Neural progenitor cell (in vitro differentiated cells): ENCODE measurements around the gene MYORG. TPM values are rescaled to one million over a fixed set of nuclear protein-coding genes. Genes with fewer than 3 reads are reported as not detected.

ENCODE experiments used
- DNase-seq: peaks from one replicate; pipeline ENCODE4 v3.0.0-alpha.2; 2016; ENCODE audit warnings: low spot score
- H2AFZ ChIP-seq: fragments of 200-600 bp; sonication (generic); replicated peaks from 2 replicates; pipeline ENCODE4 v1.6.1; 2016; ENCODE audit warnings: antibody characterized with exemption
- H3F3A ChIP-seq: fragments of 200-600 bp; sonication (generic); 2 replicates; pipeline ENCODE4 v1.6.1; 2016; ENCODE audit warnings: antibody characterized with exemption, low read depth
- H3K27ac ChIP-seq: fragments of 200-600 bp; sonication (generic); 2 replicates; pipeline ENCODE4 v1.5.1; 2016; ENCODE audit warnings: mild to moderate bottlenecking
- H3K27me3 ChIP-seq: fragments of 200-600 bp; sonication (generic); 2 replicates; pipeline ENCODE4 v1.6.1; 2016; ENCODE audit warnings: mild to moderate bottlenecking, moderate library complexity
- H3K36me3 ChIP-seq: fragments of 200-600 bp; sonication (generic); 2 replicates; pipeline ENCODE4 v1.5.1; 2016
- H3K4me1 ChIP-seq: fragments of 200-600 bp; sonication (generic); 2 replicates; pipeline ENCODE4 v1.6.1; 2016; ENCODE audit warnings: mixed run types
- H3K4me2 ChIP-seq: fragments of 200-600 bp; sonication (generic); 2 replicates; pipeline ENCODE4 v1.6.1; 2016
- H3K4me3 ChIP-seq: fragments of 200-600 bp; sonication (generic); 2 replicates; pipeline ENCODE4 v1.5.1; 2016
- H3K79me2 ChIP-seq: fragments of 200-600 bp; sonication (generic); 2 replicates; pipeline ENCODE4 v1.6.1; 2016; ENCODE audit warnings: low read depth
- H3K9ac ChIP-seq: fragments of 200-600 bp; sonication (generic); 2 replicates; pipeline ENCODE4 v1.6.1; 2016
- H3K9me3 ChIP-seq: fragments of 200-600 bp; sonication (generic); 2 replicates; pipeline ENCODE4 v1.5.1; 2016; ENCODE audit warnings: low read depth
- H4K20me1 ChIP-seq: fragments of 200-600 bp; sonication (generic); 2 replicates; pipeline ENCODE4 v1.6.1; 2016; ENCODE audit warnings: low read depth
- H3K27ac Mint-ChIP-seq: 3 replicates; pipeline ENCODE4 v1.8.0; 2021; ENCODE audit warnings: mixed read lengths
- H3K27me3 Mint-ChIP-seq: 2 replicates; pipeline ENCODE4 v1.8.0; 2022; ENCODE audit warnings: low read depth, mild to moderate bottlenecking, inconsistent platforms, moderate library complexity, mixed read lengths; ENCODE audit not compliant: insufficient read depth
- H3K36me3 Mint-ChIP-seq: 3 replicates; pipeline ENCODE4 v1.8.0; 2021; ENCODE audit warnings: mixed read lengths
- H3K4me1 Mint-ChIP-seq: 3 replicates; pipeline ENCODE4 v1.8.0; 2021; ENCODE audit warnings: mixed read lengths
- H3K4me3 Mint-ChIP-seq: 3 replicates; pipeline ENCODE4 v1.8.0; 2021; ENCODE audit warnings: mild to moderate bottlenecking, moderate library complexity, mixed read lengths
- H3K9me3 Mint-ChIP-seq: 3 replicates; pipeline ENCODE4 v1.8.0; 2020; ENCODE audit warnings: mixed read lengths
- CTCF ChIP-seq: fragments of 200-600 bp; sonication (generic); IDR thresholded peaks from 2 replicates; pipeline ENCODE4 v1.5.1; 2017; ENCODE audit warnings: antibody characterized with exemption, mild to moderate bottlenecking
- EZH2 ChIP-seq: fragments of 200-600 bp; sonication (generic); IDR thresholded peaks from 2 replicates; pipeline ENCODE4 v1.6.1; 2017; ENCODE audit warnings: antibody characterized with exemption, mild to moderate bottlenecking, moderate library complexity
- EZH2phosphoT487 ChIP-seq: fragments of 200-600 bp; sonication (generic); IDR thresholded peaks from 2 replicates; pipeline ENCODE4 v1.6.1; 2017; ENCODE audit warnings: antibody characterized with exemption
- total RNA-seq: library from RNA; depleted of rRNA; stranded (reverse); fragments of >200 nt; gene quantifications from 2 replicates; pipeline ENCODE4 v1.2.3, GENCODE V29; 2015; ENCODE audit warnings: low replicate concordance

MYORG gene
- total RNA-seq, 1 donor from 2014 or later, result 0.04 TPM

- Histone ChIP-seq H3K4me1 (peaks cover 7% of the 10 kb centered on the region), H2AFZ (no peak overlapping the region), H3K4me3 (no peak overlapping the region), H4K20me1 (no peaks in the 10 kb centered on the region), H3K27me3 (no peaks in the 10 kb centered on the region), H3F3A (peaks cover 20% of the 10 kb centered on the region), H3K9me3 (no peaks in the 10 kb centered on the region), H3K36me3 (no peaks in the 10 kb centered on the region), H3K27ac (no peak overlapping the region), H3K9ac (no peak overlapping the region), H3K4me2 (no peak overlapping the region), H3K79me2 (peaks cover 53% of the 10 kb centered on the region)
- H3K27me3 Mint-ChIP-seq, result no peaks in the 10 kb centered on the region
- no peaks in the 10 kb centered on the region for H3K9me3 Mint-ChIP-seq
- DNase-seq, result no peak
- peaks cover 25% of the 10 kb centered on the region for H3K4me1 Mint-ChIP-seq
- no peak overlapping the region for H3K4me3 Mint-ChIP-seq
- H3K36me3 Mint-ChIP-seq, result no peaks in the 10 kb centered on the region
- TF ChIP-seq EZH2phosphoT487, result no peak
- no peak for TF ChIP-seq CTCF
- no peak for TF ChIP-seq EZH2
- H3K27ac Mint-ChIP-seq, result no peak overlapping the region
Observed at GRCh38 chr9:34326690-34327089, 50.0 kb downstream of the MYORG start.

GRCh38 chr9:34322899-34323591 is 53.7 kb downstream of the MYORG start:
- Histone ChIP-seq H3K79me2 (peaks cover 30% of the 10 kb centered on the region), H3K4me3 (no peak overlapping the region), H3K36me3 (no peaks in the 10 kb centered on the region), H2AFZ (no peak overlapping the region), H3K9ac (no peak overlapping the region), H3K9me3 (no peaks in the 10 kb centered on the region), H3K27me3 (no peaks in the 10 kb centered on the region), H3K4me1 (peaks cover 5% of the 10 kb centered on the region), H3F3A (no peaks in the 10 kb centered on the region), H3K27ac (no peak overlapping the region), H4K20me1 (no peaks in the 10 kb centered on the region), H3K4me2 (no peak overlapping the region)
- Mint-ChIP-seq H3K4me1 (peaks cover 16% of the 10 kb centered on the region), H3K4me3 (no peak overlapping the region), H3K36me3 (peaks cover under 1% of the 10 kb centered on the region), H3K27ac (no peak overlapping the region), H3K9me3 (no peaks in the 10 kb centered on the region), H3K27me3 (no peaks in the 10 kb centered on the region)
- DNase-seq, result no peak
- TF ChIP-seq EZH2 (no peak), CTCF (no peak), EZH2phosphoT487 (no peak)

GRCh38 chr9:34321451-34321850 is 55.2 kb downstream of the MYORG start:
- Histone ChIP-seq H3K9me3 (no peaks in the 10 kb centered on the region), H3K9ac (no peak overlapping the region), H3K4me1 (no peaks in the 10 kb centered on the region), H3K4me2 (no peak overlapping the region), H2AFZ (no peak overlapping the region), H3K27me3 (no peaks in the 10 kb centered on the region), H4K20me1 (no peaks in the 10 kb centered on the region), H3K36me3 (no peaks in the 10 kb centered on the region), H3K79me2 (peaks cover 17% of the 10 kb centered on the region), H3K4me3 (no peak overlapping the region), H3K27ac (no peak overlapping the region), H3F3A (no peaks in the 10 kb centered on the region)
- peaks cover 3% of the 10 kb centered on the region for H3K36me3 Mint-ChIP-seq
- no peaks in the 10 kb centered on the region for H3K27me3 Mint-ChIP-seq
- no peak for TF ChIP-seq CTCF
- TF ChIP-seq EZH2phosphoT487, result no peak
- TF ChIP-seq EZH2, result no peak
- H3K27ac Mint-ChIP-seq, result no peak overlapping the region
- no peak overlapping the region for H3K4me3 Mint-ChIP-seq
- no peaks in the 10 kb centered on the region for H3K9me3 Mint-ChIP-seq
- DNase-seq, result no peak
- peaks cover 6% of the 10 kb centered on the region for H3K4me1 Mint-ChIP-seq
